Nephron (organoid): Measurements from ENCODE around the gene KAT6B.

Experiments used
- H3K27ac Mint-ChIP-seq, 3 experiments: 2 replicates each; pipeline ENCODE4 v1.8.0; 2020; ENCODE audit warnings: mixed read lengths in 3 of 3, mild to moderate bottlenecking in 2 of 3, moderate library complexity in 1 of 3
- H3K27me3 Mint-ChIP-seq: 2 replicates; pipeline ENCODE4 v1.8.0; 2021; ENCODE audit warnings: low read depth, mild to moderate bottlenecking, moderate library complexity, mixed read lengths
- H3K36me3 Mint-ChIP-seq: 2 replicates; pipeline ENCODE4 v1.8.0; 2020; ENCODE audit warnings: low read depth, mixed read lengths
- H3K4me1 Mint-ChIP-seq: 2 replicates; pipeline ENCODE4 v1.8.0; 2020; ENCODE audit warnings: mixed read lengths
- H3K4me3 Mint-ChIP-seq, 3 experiments: 2 replicates each; pipeline ENCODE4 v1.8.0; 2020; ENCODE audit warnings: mild to moderate bottlenecking in 3 of 3, mixed read lengths in 3 of 3, moderate library complexity in 2 of 3
- H3K9me3 Mint-ChIP-seq: 2 replicates; pipeline ENCODE4 v1.8.0; 2020; ENCODE audit warnings: mixed read lengths
- CTCF ChIP-seq, 3 experiments: fragments of 200-600 bp; sonication (generic); IDR thresholded peaks; one replicate each; pipeline ENCODE4 v1.5.0; 2021; ENCODE audit warnings: antibody characterized with exemption in 3 of 3; ENCODE audit not compliant: unreplicated experiment in 3 of 3

The KAT6B gene

GRCh38 chr10:74949034-74949832 lies 122.8 kb downstream of the KAT6B start:
- no peak for TF ChIP-seq CTCF (IDR thresholded peaks at IDR 0.05; ENCODE audit: unreplicated experiment in 3 of 3)
- no peak overlapping the region for H3K4me3 Mint-ChIP-seq

GRCh38 chr10:74949843-74950765 lies 123.7 kb downstream of the KAT6B start:
- no peak for TF ChIP-seq CTCF (IDR thresholded peaks at IDR 0.05; ENCODE audit: unreplicated experiment in 3 of 3)
- Mint-ChIP-seq H3K27ac (peak overlapping the region; percentile 62 to 80 (median 76)), H3K36me3 (peaks cover 9% of the 10 kb centered on the region), H3K4me3 (no peak overlapping the region), H3K4me1 (peaks cover 68% of the 10 kb centered on the region), H3K27me3 (no peaks in the 10 kb centered on the region), H3K9me3 (no peaks in the 10 kb centered on the region)

More at GRCh38 chr10:74949034-74949832, 122.8 kb downstream of the KAT6B start:
- Mint-ChIP-seq H3K9me3 (no peaks in the 10 kb centered on the region), H3K4me1 (peaks cover 65% of the 10 kb centered on the region), H3K27ac (peak overlapping the region; percentile 62 to 80 (median 76)), H3K36me3 (peaks cover 4% of the 10 kb centered on the region), H3K27me3 (no peaks in the 10 kb centered on the region)

GRCh38 chr10:74953214-74953613 lies 126.8 kb downstream of the KAT6B start:
- Mint-ChIP-seq H3K27ac (peak overlapping the region; percentile 32 to 81 (median 70)), H3K4me1 (peaks cover 72% of the 10 kb centered on the region), H3K36me3 (peaks cover 13% of the 10 kb centered on the region), H3K9me3 (no peaks in the 10 kb centered on the region), H3K4me3 (no peak overlapping the region), H3K27me3 (no peaks in the 10 kb centered on the region)
- TF ChIP-seq CTCF (IDR thresholded peaks at IDR 0.05; ENCODE audit: unreplicated experiment in 3 of 3) = no peak

- no peak for TF ChIP-seq CTCF (IDR thresholded peaks at IDR 0.05; ENCODE audit: unreplicated experiment in 3 of 3)
- Mint-ChIP-seq H3K27me3 (no peaks in the 10 kb centered on the region), H3K4me3 (no peak overlapping the region), H3K4me1 (peaks cover 51% of the 10 kb centered on the region), H3K27ac (no peak overlapping the region), H3K36me3 (peaks cover 13% of the 10 kb centered on the region), H3K9me3 (no peaks in the 10 kb centered on the region)
Measured at GRCh38 chr10:74955796-74956195, 129.4 kb downstream of the KAT6B start.

- Mint-ChIP-seq H3K36me3 (peaks cover 18% of the 10 kb centered on the region), H3K27ac (peak overlapping the region; percentile 72 to 89 (median 81)), H3K9me3 (no peaks in the 10 kb centered on the region), H3K4me1 (peaks cover 50% of the 10 kb centered on the region), H3K27me3 (no peaks in the 10 kb centered on the region), H3K4me3 (no peak overlapping the region)
- TF ChIP-seq CTCF (IDR thresholded peaks at IDR 0.05; ENCODE audit: unreplicated experiment in 3 of 3) = no peak
Measured at GRCh38 chr10:74956555-74957111, 130.2 kb downstream of the KAT6B start.
